NB4 (cell line): ENCODE measurements around the gene PAX3.

Experiments
- POLR2A ChIP-seq: IDR thresholded peaks from 2 replicates; pipeline ENCODE4 v1.6.1; 2011; ENCODE audit warnings: mild to moderate bottlenecking; ENCODE audit not compliant: insufficient read length; ENCODE audit errors: extremely low read depth
- TF ChIP-seq, protein P1 (sequence below): IDR thresholded peaks from one replicate; pipeline ENCODE4 v1.5.1; 2012; ENCODE audit warnings: low read depth, low read length
- TF ChIP-seq, protein P2 (sequence below): IDR thresholded peaks from 2 replicates; pipeline ENCODE4 v1.6.1; 2011; ENCODE audit warnings: low read depth, low read length

DNA sequence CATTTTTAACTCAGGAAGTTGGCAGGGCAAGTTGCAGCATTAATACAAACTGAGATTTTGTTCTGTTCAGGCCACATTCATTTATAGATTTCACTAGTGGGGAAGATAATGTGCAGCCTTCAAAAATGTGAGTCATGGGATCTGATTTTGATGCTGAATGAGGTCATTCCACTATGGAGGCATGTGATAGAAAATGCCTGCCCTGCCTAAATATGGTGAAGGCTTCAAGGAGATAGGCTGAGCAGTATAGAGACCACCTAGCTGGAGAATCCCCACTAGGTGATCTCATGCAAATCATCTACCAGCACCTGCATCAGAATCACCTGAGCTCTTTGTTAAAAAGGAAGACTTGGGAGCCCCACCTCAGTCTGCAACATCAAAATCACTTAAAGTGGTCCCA is 43.7 kb downstream of the PAX3 start:
- TF ChIP-seq, protein P1, sequence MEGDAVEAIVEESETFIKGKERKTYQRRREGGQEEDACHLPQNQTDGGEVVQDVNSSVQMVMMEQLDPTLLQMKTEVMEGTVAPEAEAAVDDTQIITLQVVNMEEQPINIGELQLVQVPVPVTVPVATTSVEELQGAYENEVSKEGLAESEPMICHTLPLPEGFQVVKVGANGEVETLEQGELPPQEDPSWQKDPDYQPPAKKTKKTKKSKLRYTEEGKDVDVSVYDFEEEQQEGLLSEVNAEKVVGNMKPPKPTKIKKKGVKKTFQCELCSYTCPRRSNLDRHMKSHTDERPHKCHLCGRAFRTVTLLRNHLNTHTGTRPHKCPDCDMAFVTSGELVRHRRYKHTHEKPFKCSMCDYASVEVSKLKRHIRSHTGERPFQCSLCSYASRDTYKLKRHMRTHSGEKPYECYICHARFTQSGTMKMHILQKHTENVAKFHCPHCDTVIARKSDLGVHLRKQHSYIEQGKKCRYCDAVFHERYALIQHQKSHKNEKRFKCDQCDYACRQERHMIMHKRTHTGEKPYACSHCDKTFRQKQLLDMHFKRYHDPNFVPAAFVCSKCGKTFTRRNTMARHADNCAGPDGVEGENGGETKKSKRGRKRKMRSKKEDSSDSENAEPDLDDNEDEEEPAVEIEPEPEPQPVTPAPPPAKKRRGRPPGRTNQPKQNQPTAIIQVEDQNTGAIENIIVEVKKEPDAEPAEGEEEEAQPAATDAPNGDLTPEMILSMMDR: no peak
- no peak for TF ChIP-seq POLR2A
- TF ChIP-seq, protein P2, sequence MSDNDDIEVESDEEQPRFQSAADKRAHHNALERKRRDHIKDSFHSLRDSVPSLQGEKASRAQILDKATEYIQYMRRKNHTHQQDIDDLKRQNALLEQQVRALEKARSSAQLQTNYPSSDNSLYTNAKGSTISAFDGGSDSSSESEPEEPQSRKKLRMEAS: no peak
